H1 (cell line): Measurements from ENCODE around the gene TOM1L2.

Source experiments
- BCL11A ChIP-seq, 2 experiments: IDR thresholded peaks; one replicate each; pipeline ENCODE4 v1.6.1; 2011; ENCODE audit warnings: low read depth in 2 of 2, low read length in 2 of 2, mild to moderate bottlenecking in 2 of 2
- CHD2 ChIP-seq: IDR thresholded peaks from 2 replicates; pipeline ENCODE4 v1.6.1; 2012; ENCODE audit warnings: low read length, improper control_type of control experiment
- EP300 ChIP-seq, 2 experiments: IDR thresholded peaks; 1 replicate in 1 of 2; 2 replicates in 1 of 2; pipeline ENCODE4 v1.6.1; 2011 to 2012; ENCODE audit warnings: low read depth in 2 of 2, low read length in 2 of 2, mild to moderate bottlenecking in 2 of 2, borderline replicate concordance in 1 of 2, inconsistent platforms in 1 of 2, moderate library complexity in 1 of 2
- EZH2 ChIP-seq: fragments of 200-600 bp; sonication (generic); IDR thresholded peaks from 2 replicates; pipeline ENCODE4 v1.7.1; 2012; ENCODE audit warnings: low read depth, mild to moderate bottlenecking, moderate library complexity, low read length, inconsistent platforms; ENCODE audit not compliant: severe bottlenecking
- KDM1A ChIP-seq: fragments of 200-600, 300-600 bp; sonication (generic); IDR thresholded peaks from 2 replicates; pipeline ENCODE4 v1.7.1; 2016; ENCODE audit warnings: mild to moderate bottlenecking, low read length, borderline replicate concordance
- PHF8 ChIP-seq: fragments of 200-600 bp; sonication (generic); conservative IDR thresholded peaks from 2 replicates; pipeline ENCODE4 v1.7.1; 2012; ENCODE audit warnings: low read depth, mild to moderate bottlenecking, inconsistent platforms, low read length, moderate library complexity
- POLR2A ChIP-seq, 2 experiments: IDR thresholded peaks; 1 replicate in 1 of 2; 2 replicates in 1 of 2; pipeline ENCODE4 v1.6.1; 2011; ENCODE audit warnings: low read depth in 2 of 2, low read length in 2 of 2, mild to moderate bottlenecking in 2 of 2; ENCODE audit errors: control extremely low read depth in 1 of 2
- RFX5 ChIP-seq: IDR thresholded peaks from 2 replicates; pipeline ENCODE4 v1.6.1; 2011; ENCODE audit warnings: low read depth, low read length, improper control_type of control experiment, borderline replicate concordance
- RNF2 ChIP-seq: fragments of 200-900, 300-1000 bp; sonication (generic); IDR thresholded peaks from 2 replicates; pipeline ENCODE4 v1.7.1; 2016; ENCODE audit warnings: borderline replicate concordance, low read depth, mild to moderate bottlenecking, antibody characterized with exemption, low read length; ENCODE audit not compliant: poor library complexity, severe bottlenecking; ENCODE audit errors: missing control alignments
- TEAD4 ChIP-seq: IDR thresholded peaks from 2 replicates; pipeline ENCODE4 v1.6.1; 2012; ENCODE audit warnings: low read depth, low read length, inconsistent platforms, mixed read lengths
- TF ChIP-seq, protein P1 (sequence below), 3 experiments: IDR thresholded peaks; 1 replicate in 2 of 3; 2 replicates in 1 of 3; pipeline versions ENCODE4 v1.5.1 to v1.6.1; 2011; ENCODE audit warnings: low read length in 3 of 3, mild to moderate bottlenecking in 3 of 3, inconsistent platforms in 2 of 3, low read depth in 1 of 3, moderate library complexity in 1 of 3; ENCODE audit not compliant: insufficient read depth in 1 of 3; ENCODE audit errors: control extremely low read depth in 1 of 3
- TF ChIP-seq, protein P2 (sequence below): IDR thresholded peaks from 2 replicates; pipeline ENCODE4 v1.6.1; 2011; ENCODE audit warnings: low read length, improper control_type of control experiment

DNA sequence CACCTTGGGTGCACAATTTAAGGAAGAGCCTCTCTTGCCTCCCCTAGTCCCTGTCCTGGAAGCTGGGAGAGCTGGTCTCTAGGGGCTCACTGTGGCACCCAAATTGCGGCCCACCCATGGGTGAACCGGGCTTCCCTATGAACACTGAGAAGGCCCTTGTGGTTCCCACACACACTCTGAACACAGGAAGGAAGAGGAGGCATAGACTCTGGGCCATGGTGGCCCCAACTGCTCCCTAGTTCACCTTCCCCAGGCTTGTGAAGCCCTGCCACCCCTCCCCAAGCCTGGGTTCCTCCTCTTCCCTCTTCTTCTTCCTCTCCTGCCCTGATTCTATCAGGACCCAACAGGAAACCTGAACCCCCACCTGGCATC is 145.9 kb downstream of the TOM1L2 start:
- TF ChIP-seq, protein P1, sequence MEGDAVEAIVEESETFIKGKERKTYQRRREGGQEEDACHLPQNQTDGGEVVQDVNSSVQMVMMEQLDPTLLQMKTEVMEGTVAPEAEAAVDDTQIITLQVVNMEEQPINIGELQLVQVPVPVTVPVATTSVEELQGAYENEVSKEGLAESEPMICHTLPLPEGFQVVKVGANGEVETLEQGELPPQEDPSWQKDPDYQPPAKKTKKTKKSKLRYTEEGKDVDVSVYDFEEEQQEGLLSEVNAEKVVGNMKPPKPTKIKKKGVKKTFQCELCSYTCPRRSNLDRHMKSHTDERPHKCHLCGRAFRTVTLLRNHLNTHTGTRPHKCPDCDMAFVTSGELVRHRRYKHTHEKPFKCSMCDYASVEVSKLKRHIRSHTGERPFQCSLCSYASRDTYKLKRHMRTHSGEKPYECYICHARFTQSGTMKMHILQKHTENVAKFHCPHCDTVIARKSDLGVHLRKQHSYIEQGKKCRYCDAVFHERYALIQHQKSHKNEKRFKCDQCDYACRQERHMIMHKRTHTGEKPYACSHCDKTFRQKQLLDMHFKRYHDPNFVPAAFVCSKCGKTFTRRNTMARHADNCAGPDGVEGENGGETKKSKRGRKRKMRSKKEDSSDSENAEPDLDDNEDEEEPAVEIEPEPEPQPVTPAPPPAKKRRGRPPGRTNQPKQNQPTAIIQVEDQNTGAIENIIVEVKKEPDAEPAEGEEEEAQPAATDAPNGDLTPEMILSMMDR (IDR thresholded peaks at IDR 0.05; ENCODE audit: control extremely low read depth in 1 of 3, insufficient read depth in 1 of 3, low read depth in 1 of 3, low read length in 3 of 3): no peak
- TF ChIP-seq RFX5 (no peak), BCL11A (IDR thresholded peaks at IDR 0.05; ENCODE audit: low read depth in 2 of 2, low read length in 2 of 2) (no peak), TEAD4 (no peak), RNF2 (no peak), POLR2A (IDR thresholded peaks at IDR 0.05; ENCODE audit: control extremely low read depth in 1 of 2, low read depth in 2 of 2, low read length in 2 of 2) (no peak), CHD2 (no peak), EP300 (IDR thresholded peaks at IDR 0.05; ENCODE audit: borderline replicate concordance in 1 of 2, low read depth in 2 of 2, low read length in 2 of 2) (no peak), EZH2 (no peak), PHF8 (no peak), KDM1A (no peak)
- TF ChIP-seq, protein P2, sequence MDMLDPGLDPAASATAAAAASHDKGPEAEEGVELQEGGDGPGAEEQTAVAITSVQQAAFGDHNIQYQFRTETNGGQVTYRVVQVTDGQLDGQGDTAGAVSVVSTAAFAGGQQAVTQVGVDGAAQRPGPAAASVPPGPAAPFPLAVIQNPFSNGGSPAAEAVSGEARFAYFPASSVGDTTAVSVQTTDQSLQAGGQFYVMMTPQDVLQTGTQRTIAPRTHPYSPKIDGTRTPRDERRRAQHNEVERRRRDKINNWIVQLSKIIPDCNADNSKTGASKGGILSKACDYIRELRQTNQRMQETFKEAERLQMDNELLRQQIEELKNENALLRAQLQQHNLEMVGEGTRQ: no peak
